ACHN (cell line): Measurements from ENCODE around the gene CPNE9.

Experiments
- DNase-seq: peaks from one replicate; pipeline ENCODE4 v3.0.0-alpha.2; 2015
- in situ Hi-C: cut with HindIII; loops from 2 replicates; pipeline ENCODE4 v1.10.0; 2017; ENCODE audit warnings: low sequenced_read_pairs, low pct_ligation_motif_present, low pct_unique_long_range_greater_than_20kb

Gene CPNE9

GRCh38 chr3:9731206-9732079 is 27.8 kb downstream of the CPNE9 start, which contains the start of gene BRPF1:
BRPF1 (plus strand) TSS chr3:9731735; CDS start chr3:9734141, 2,406 bp downstream.
- DNase-seq: peak; percentile 96
- in situ Hi-C loops: no loop called here

DNA sequence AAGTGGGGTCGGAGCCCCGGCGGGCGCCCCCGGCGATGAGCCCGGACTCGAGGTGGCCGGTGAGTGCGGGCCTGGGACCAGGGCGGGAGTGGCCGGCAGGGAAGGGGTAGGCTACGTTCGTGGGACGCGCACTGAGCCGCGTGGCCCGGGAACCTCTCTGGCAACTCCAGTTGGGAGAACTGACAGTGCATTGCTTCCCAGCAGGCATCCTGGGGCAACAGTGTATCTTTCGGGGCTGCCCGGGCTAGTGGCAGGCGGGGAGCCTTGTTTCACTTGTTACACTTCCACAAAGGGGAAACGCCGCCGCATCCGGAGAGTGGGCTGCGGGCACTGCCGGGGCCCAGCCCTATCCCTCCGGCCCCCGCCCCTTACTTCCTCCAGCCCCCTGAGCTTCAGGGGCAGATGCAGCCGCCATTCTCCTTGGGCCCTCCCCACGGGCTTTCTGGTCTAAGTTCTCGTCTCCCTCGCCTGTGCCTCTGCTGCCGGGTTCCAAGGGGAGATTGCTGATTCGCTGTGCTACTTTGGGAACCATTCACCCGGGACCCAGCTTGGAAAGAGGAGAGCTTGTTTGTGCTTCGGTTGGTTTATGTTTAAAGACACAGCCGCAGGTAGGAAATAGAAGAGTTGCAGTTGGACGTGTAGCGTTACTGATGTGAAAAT is 28.6 kb downstream of the CPNE9 start:
- in situ Hi-C loops: no loop called here
- no peak for DNase-seq

- no peak for DNase-seq
- in situ Hi-C loops: no loop called here
These were observed 29.1 kb downstream of the CPNE9 start for GRCh38 chr3:9732740-9733115.

DNA sequence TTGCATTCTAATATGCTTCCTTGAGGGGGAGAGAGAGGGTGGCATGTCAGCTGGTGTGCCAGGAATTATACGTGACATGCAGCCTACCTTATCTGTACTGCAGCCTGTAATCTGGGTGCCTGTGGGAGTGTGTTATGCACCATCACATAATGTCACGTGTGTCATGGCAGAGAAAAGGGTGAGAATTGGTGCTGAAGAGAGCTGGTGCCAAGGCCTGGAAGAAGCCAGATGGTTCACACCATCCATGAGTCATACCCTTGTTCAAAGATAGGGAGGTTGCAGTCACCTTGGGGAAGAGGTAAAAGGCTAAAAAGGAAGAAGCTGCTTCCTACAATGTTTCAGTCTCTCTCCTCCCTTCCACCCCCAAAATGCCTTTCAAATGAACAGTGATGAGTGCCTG is 33.2 kb downstream of the CPNE9 start:
- in situ Hi-C loops: no loop called here
- DNase-seq: no peak

GRCh38 chr3:9739181-9739580 is 35.5 kb downstream of the CPNE9 start:
- DNase-seq: no peak
- in situ Hi-C loops: no loop called here

DNA sequence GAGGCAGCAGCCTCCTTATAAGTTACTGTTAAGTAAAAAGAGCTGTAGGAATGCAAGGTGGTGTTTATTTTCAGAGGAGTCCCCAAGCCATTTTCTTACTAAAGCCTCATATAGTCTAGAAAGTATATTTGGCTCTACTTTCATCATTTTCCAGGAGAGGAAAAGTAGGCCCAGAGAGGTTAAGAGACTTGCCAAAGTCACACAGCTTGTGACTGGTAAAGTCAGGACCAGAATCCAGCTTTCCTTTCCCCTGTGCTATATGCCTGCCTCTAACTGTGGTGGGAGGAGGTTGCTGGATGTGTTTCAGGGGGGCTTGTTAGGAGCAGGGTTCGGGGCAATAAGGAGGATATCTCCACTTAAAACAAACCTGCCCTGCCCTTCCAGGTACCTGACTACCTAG is 38.9 kb downstream of the CPNE9 start:
- no peak for DNase-seq
- in situ Hi-C loops: no loop called here

DNA sequence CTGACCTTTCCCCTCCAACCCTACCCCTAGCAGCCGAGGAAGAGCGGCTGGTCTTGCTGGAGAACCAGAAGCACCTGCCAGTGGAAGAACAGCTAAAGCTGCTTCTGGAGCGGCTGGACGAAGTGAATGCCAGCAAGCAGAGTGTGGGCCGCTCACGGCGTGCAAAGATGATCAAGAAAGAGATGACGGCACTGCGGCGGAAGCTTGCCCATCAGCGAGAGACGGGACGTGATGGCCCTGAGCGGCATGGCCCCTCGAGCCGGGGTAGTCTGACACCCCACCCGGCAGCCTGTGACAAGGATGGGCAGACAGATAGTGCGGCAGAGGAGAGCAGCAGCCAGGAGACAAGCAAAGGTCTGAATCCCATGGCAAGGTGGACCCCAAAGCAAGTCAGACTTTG is 39.9 kb downstream of the CPNE9 start:
- in situ Hi-C loops: no loop called here
- DNase-seq: no peak

DNA sequence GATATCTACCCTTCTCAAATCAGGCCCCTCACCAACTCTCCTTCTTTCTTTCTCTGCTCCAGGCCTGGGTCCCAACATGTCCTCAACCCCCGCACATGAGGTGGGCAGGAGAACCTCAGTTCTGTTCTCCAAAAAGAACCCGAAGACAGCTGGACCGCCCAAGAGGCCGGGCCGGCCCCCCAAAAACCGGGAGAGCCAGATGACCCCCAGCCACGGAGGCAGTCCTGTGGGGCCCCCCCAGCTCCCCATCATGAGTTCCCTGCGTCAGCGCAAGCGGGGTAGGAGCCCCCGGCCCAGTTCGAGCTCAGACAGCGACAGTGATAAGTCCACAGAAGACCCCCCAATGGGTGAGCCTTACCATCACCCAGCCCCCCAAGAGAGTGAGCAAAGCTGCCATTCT is 40.5 kb downstream of the CPNE9 start:
- in situ Hi-C loops: no loop called here
- DNase-seq: no peak

DNA sequence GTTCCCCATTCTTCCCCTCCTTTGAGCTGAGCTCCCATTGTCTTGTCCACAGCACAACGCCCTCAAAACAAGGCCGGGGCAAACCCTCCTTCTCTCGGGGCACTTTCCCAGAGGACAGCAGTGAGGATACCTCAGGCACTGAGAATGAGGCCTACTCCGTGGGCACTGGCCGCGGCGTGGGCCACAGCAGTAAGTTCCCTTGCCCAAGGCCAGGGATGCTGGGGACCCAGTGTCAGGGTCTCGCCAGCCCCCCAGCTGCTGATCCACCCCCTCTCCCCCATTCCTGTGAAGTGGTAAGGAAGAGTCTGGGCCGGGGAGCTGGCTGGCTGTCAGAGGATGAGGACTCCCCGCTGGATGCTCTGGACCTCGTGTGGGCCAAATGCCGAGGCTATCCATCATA is 41.9 kb downstream of the CPNE9 start:
- DNase-seq: no peak
- in situ Hi-C loops: no loop called here

DNA sequence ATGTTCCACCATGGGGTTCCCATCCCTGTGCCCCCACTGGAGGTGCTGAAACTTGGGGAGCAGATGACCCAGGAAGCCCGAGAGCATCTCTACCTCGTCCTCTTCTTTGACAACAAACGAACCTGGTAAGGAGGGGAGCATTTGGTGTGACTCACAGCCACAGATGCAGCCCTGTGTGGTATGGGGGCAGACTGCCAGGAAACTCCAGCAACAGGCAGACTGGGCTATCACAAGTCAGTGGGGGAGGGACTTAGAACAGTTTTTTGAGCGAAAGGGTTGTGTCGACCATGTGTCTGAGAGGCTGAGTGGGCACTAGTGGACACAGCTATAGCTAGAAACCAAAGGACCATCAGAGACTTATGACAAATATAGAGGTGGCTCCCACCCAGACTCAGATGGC is 42.7 kb downstream of the CPNE9 start:
- DNase-seq: peak; percentile 46
- in situ Hi-C loops: no loop called here

GRCh38 chr3:9747267-9747666 is 43.6 kb downstream of the CPNE9 start:
- DNase-seq: peak; percentile 57
- in situ Hi-C loops: no loop called here

DNA sequence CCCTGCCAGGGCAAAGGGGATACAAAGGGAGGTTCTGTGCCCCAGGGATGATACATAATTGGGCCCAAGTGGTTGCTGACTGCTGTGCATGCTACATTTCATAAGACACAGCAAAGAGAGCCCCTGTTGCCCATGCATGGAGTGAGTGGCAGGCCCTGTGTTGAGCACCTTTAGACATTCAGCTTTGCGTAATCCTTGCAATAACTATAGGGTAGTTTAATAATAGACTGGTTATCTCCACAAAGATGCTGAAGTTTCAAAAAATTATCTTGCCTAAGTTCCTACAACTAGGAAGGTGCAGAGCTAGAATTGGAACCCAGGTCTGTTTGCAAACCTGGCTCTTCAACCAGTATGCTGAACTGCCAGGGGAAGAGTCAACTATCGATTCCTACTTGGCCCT is 44.4 kb downstream of the CPNE9 start:
- no peak for DNase-seq
- in situ Hi-C loops: no loop called here

GRCh38 chr3:9749296-9749644 is 45.6 kb downstream of the CPNE9 start:
- DNase-seq: no peak

DNA sequence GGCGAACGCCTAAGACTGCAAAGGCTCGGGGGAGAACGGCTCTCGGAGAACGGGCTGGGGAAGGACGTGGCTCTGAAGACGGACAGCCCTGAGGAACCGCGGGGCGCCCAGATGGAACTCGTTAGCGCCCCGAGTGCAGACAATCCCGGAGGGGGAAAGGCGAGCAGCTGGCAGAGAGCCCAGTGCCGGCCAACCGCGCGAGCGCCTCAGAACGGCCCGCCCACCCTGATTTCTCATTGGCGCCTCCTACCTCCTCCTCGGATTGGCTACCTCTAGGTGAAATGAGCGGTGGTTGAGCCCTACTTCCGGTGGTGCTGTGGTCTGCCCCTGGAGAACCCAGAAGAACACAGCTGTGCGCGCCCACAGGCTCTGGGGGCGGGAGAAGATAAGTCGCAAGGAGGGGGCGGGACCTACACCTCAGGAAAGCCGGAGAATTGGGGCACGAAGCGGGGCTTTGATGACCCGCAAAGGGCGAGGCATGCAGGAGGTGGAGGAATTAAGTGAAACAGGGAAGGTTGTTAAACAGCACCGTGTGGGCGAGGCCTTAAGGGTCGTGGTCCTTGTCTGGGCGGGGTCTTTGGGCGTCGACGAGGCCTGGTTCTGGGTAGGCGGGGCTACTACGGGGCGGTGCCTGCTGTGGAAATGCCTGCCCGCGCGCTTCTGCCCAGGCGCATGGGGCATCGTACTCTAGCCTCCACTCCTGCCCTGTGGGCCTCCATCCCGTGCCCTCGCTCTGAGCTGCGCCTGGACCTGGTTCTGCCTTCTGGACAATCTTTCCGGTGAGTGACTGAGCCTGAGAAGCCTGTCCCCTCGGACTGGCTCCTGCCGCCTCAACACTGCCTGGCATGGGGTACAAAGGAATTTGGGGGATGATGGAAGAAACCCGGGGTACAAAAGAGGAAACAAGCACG is 46.3 kb downstream of the CPNE9 start, which contains the start of gene OGG1:
OGG1 (plus strand) TSS at position 308 of the 911 bp plus-strand sequence; CDS start at position 643, 335 bp downstream.
- in situ Hi-C loops: no loop called here
- peak; percentile 97 for DNase-seq

More at GRCh38 chr3:9749296-9749644, 45.6 kb downstream of the CPNE9 start:
- in situ Hi-C loops: no loop called here

- DNase-seq: peak; percentile 40
These were observed 47.2 kb downstream of the CPNE9 start for GRCh38 chr3:9750556-9751411.

DNA sequence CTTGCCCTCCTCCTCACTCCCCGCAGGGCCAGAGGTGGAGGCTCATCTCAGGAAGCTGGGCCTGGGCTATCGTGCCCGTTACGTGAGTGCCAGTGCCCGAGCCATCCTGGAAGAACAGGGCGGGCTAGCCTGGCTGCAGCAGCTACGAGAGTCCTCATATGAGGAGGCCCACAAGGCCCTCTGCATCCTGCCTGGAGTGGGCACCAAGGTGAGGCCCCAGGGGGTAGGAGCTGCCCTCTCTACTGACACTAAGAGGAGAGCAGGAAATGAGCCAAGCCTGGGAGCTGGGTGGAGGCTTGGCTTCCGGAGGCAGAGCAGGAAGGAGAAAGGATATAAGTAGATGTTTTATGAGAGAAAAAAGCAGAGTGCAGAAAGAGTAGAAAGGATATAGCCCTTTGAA is 51.0 kb downstream of the CPNE9 start:
- no peak for DNase-seq
- in situ Hi-C loops: no loop called here

More at GRCh38 chr3:9750556-9751411, 47.2 kb downstream of the CPNE9 start:
- in situ Hi-C loops: no loop called here

DNA sequence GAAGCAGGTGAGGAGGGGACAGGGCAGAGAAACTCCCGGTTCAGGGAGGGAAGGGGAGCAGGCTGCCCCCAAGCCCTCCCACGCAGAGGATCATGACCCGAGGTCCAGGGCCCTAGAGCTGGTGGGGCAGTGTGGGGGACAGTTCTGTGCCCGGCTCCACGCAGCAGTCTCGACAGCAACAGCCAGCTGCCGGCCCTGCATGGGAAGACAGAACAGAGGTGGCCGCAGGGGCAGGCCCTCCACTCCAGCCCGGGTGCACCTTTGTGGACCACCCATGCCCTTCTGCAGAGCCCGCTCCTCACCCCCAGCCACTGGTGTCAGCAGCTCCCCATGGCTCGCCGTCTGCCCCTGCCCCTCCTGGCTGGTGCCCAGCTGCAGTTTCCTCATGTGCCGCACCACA is 53.8 kb downstream of the CPNE9 start:
- in situ Hi-C loops: no loop called here
- no peak for DNase-seq
